Sigmoid colon (tissue), 7 donors: ENCODE results near the gene MTMR1. TPM values are rescaled to one million over a fixed set of nuclear protein-coding genes. Genes with fewer than 3 reads are reported as not detected.

Experiments used
- DNase-seq: peaks from one replicate; pipeline ENCODE4 v3.0.0-alpha.2; 2019
- H3K27ac ChIP-seq, 4 donors: fragments of 200-600 bp; sonication (generic); one replicate each; pipeline ENCODE4 v1.5.1; 2016 to 2019; ENCODE audit warnings: mild to moderate bottlenecking in 1 of 4
- H3K27me3 ChIP-seq, 3 donors: fragments of 200-600 bp; sonication (generic); one replicate each; pipeline ENCODE4 v1.5.1; 2019; ENCODE audit warnings: mild to moderate bottlenecking in 1 of 3
- H3K36me3 ChIP-seq, 4 donors: fragments of 200-600 bp; sonication (generic); one replicate each; pipeline ENCODE4 v1.5.1; 2016 to 2019
- H3K4me1 ChIP-seq, 4 donors: fragments of 200-600 bp; sonication (generic); one replicate each; pipeline ENCODE4 v1.5.1; 2017 to 2019
- H3K4me3 ChIP-seq, 4 donors: fragments of 200-600 bp; sonication (generic); one replicate each; pipeline ENCODE4 v1.5.1; 2017 to 2019; ENCODE audit warnings: mild to moderate bottlenecking in 2 of 4, moderate library complexity in 1 of 4
- H3K9me3 ChIP-seq, 4 donors: fragments of 200-600 bp in 3 of 4; sonication (generic) in 3 of 4; one replicate each; pipeline versions ENCODE4 v1.5.1 to v1.6.1; 2013 to 2019
- EP300 ChIP-seq, 4 donors: sonication (generic); formaldehyde crosslinking; IDR thresholded peaks; one replicate each; pipeline ENCODE4 v1.6.1; 2017; ENCODE audit warnings: antibody characterized with exemption in 4 of 4
- POLR2A ChIP-seq, 2 donors: fragments of 450-650 bp; IDR thresholded peaks; one replicate each; pipeline ENCODE4 v1.6.1; 2016; ENCODE audit warnings: antibody characterized with exemption in 2 of 2, mild to moderate bottlenecking in 2 of 2, moderate library complexity in 2 of 2
- POLR2AphosphoS5 ChIP-seq, 4 donors: sonication (generic); formaldehyde crosslinking; IDR thresholded peaks; one replicate each; pipeline ENCODE4 v1.6.1; 2017; ENCODE audit warnings: antibody characterized with exemption in 4 of 4
- WGBS, 2 donors: extraction: QIAGEN DNeasy Blood & Tissue Kit; methylation state at CpG; one replicate each; pipeline ENCODE4 v1.1.7; 2013; 5-methylcytosine and 5-hydroxymethylcytosine counted together
- intact Hi-C: fragments of 100-400 bp; cut with DNase I; formaldehyde crosslinking; loops from one replicate; pipeline ENCODE4 v1.15.1; 2023
- polyA plus RNA-seq, 3 donors: library from polyadenylated mRNA; stranded (reverse); fragments of 200-250 nt; gene quantifications; one replicate each; pipeline ENCODE4 v1.2.3, GENCODE V29; 2013
- total RNA-seq, 4 donors: library from RNA; depleted of rRNA; stranded (reverse); fragments of >200 nt; gene quantifications; one replicate each; pipeline ENCODE4 v1.1.0, GENCODE V29; 2016
- TF ChIP-seq, protein P1 (sequence below), 4 experiments: fragments of 450-650 bp in 3 of 4; fragments of 200-600 bp in 1 of 4; IDR thresholded peaks; one replicate each; pipeline ENCODE4 v1.5.1; 2016 to 2019; ENCODE audit warnings: antibody characterized with exemption in 4 of 4, mild to moderate bottlenecking in 3 of 4, moderate library complexity in 2 of 4
- donor health status: healthy with polysubstance abuse.
- donor health status: Bipolar disorder and iron deficiency.
- donor health status: healthy.

The MTMR1 gene
- total and polyA plus RNA-seq, 7 donors: 6.0 to 27.0 (median 12.0) TPM

- Histone ChIP-seq H3K4me3 (no peak overlapping the region), H3K36me3 (no peaks in the 10 kb centered on the region), H3K27ac (no peak overlapping the region), H3K4me1 (no peaks in the 10 kb centered on the region), H3K9me3 (no peaks in the 10 kb centered on the region), H3K27me3 (no peaks in the 10 kb centered on the region)
- DNase-seq: no peak
- intact Hi-C loops: loop anchor here (10.0 kb wide), 1 partner anchor 334 kb away; the partner anchor contains the start of gene MAMLD1
- 73 to 77% methylated on average over 2 of the region's 2 CpGs for WGBS, 2 donors
- TF ChIP-seq, protein P1, sequence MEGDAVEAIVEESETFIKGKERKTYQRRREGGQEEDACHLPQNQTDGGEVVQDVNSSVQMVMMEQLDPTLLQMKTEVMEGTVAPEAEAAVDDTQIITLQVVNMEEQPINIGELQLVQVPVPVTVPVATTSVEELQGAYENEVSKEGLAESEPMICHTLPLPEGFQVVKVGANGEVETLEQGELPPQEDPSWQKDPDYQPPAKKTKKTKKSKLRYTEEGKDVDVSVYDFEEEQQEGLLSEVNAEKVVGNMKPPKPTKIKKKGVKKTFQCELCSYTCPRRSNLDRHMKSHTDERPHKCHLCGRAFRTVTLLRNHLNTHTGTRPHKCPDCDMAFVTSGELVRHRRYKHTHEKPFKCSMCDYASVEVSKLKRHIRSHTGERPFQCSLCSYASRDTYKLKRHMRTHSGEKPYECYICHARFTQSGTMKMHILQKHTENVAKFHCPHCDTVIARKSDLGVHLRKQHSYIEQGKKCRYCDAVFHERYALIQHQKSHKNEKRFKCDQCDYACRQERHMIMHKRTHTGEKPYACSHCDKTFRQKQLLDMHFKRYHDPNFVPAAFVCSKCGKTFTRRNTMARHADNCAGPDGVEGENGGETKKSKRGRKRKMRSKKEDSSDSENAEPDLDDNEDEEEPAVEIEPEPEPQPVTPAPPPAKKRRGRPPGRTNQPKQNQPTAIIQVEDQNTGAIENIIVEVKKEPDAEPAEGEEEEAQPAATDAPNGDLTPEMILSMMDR (IDR thresholded peaks at IDR 0.05): no peak
- TF ChIP-seq EP300 (IDR thresholded peaks at IDR 0.05) (no peak), POLR2A (IDR thresholded peaks at IDR 0.05) (no peak), POLR2AphosphoS5 (IDR thresholded peaks at IDR 0.05) (no peak)
Measured at GRCh38 chrX:150698981-150699380, 5.8 kb downstream of the MTMR1 start.

GRCh38 chrX:150700107-150700506, 6.9 kb downstream of the MTMR1 start:
- TF ChIP-seq POLR2AphosphoS5 (IDR thresholded peaks at IDR 0.05): no peak
- TF ChIP-seq, protein P1 (IDR thresholded peaks at IDR 0.05): no peak
- Histone ChIP-seq H3K9me3 (no peaks in the 10 kb centered on the region), H3K36me3 (no peaks in the 10 kb centered on the region), H3K4me1 (no peaks in the 10 kb centered on the region), H3K4me3 (no peak overlapping the region), H3K27me3 (no peaks in the 10 kb centered on the region), H3K27ac (no peak overlapping the region)
- DNase-seq: no peak
- intact Hi-C loops: no loop called here

- intact Hi-C loops: no loop called here
- 100% methylated on average over 1 of the region's 1 CpG for WGBS, 2 donors
Measured at GRCh38 chrX:150701377-150701776, 8.2 kb downstream of the MTMR1 start.

DNA sequence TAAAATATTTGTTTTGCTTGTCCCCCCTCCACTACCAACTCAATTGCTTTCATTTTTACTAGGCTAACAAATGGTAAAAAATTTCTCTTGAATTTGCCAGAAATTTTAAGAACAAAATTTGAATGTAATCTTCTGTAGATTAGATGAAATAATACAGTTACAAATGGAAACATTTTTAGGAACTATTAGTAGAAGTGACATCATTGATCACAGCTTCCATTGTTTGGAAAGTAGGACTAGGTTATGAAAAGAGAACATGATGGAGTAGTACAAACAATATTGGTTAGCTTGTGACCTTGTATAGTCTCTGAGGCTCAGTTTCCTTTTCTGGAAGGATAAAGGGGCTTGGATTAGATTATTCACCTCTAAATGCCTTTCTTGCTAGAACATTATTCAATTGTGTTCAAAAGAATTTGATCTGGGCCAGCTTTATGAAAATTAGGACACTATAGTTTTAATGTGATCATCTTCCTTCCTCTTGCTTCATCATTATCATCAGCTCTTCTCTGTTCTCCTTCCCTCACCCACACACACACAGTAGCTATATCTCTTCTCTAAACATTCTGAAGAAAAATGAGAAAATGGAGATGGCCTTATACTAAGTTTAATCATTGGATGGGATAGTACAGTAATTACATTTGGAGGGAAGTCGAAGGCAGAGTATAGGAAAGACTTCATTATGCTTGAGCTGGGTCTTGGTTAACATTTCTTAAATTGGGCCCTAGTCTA, 9.9 kb downstream of the MTMR1 start:
- 93 to 96% methylated on average over 1 of the region's 1 CpG for WGBS, 2 donors
- no peak for DNase-seq
- no peak overlapping the region for H3K27ac ChIP-seq

More at GRCh38 chrX:150701377-150701776, 8.2 kb downstream of the MTMR1 start:
- TF ChIP-seq, protein P1 (IDR thresholded peaks at IDR 0.05): no peak
- TF ChIP-seq EP300 (IDR thresholded peaks at IDR 0.05): no peak
- no peak for TF ChIP-seq POLR2AphosphoS5 (IDR thresholded peaks at IDR 0.05)
- TF ChIP-seq POLR2A (IDR thresholded peaks at IDR 0.05): no peak
- Histone ChIP-seq H3K4me1 (no peaks in the 10 kb centered on the region), H3K4me3 (no peak overlapping the region), H3K9me3 (no peaks in the 10 kb centered on the region), H3K27me3 (no peaks in the 10 kb centered on the region), H3K27ac (no peak overlapping the region), H3K36me3 (no peaks in the 10 kb centered on the region)
- DNase-seq: no peak

More for the DNA sequence above, 9.9 kb downstream of the MTMR1 start:
- Histone ChIP-seq H3K36me3 (no peaks in the 10 kb centered on the region), H3K9me3 (no peaks in the 10 kb centered on the region), H3K27me3 (no peaks in the 10 kb centered on the region), H3K4me1 (no peaks in the 10 kb centered on the region), H3K4me3 (no peak overlapping the region)
- TF ChIP-seq, protein P1 (IDR thresholded peaks at IDR 0.05): no peak
- TF ChIP-seq POLR2A (IDR thresholded peaks at IDR 0.05): no peak
- TF ChIP-seq POLR2AphosphoS5 (IDR thresholded peaks at IDR 0.05): no peak
- TF ChIP-seq EP300 (IDR thresholded peaks at IDR 0.05): no peak
- intact Hi-C loops: no loop called here
